Measurements from ENCODE around the gene ZNF217.
"Not testable (repeated sequence)": the region's sequence is repeated elsewhere in the genome, so short reads cannot be mapped to it uniquely, and the experiment has no call there.

The ZNF217 gene

GRCh38 chr20:53617791-53618489 lies 24.3 kb upstream of the ZNF217 start:
- Histone ChIP-seq H3K4me2 (ENCODE audit: low read length) (no peak overlapping the region), H3K4me1 (peaks cover 21% of the 10 kb centered on the region), H3K4me3 (ENCODE audit: low read depth, low read length) (no peak overlapping the region), H3K27ac (peak overlapping the region; percentile 25), H3K9ac (no peak overlapping the region), H3K9me3 (ENCODE audit: control insufficient read depth, low read length) (no peaks in the 10 kb centered on the region), H2AFZ (peak overlapping the region; percentile 17), H3K79me2 (no peaks in the 10 kb centered on the region), H3K27me3 (ENCODE audit: control insufficient read depth, insufficient read depth, low read length) (no peaks in the 10 kb centered on the region), H3K36me3 (ENCODE audit: control insufficient read depth, insufficient read depth, low read length) (no peaks in the 10 kb centered on the region)
- no peak for TF ChIP-seq CTCF (IDR thresholded peaks at IDR 0.05)

GRCh38 chr20:53616489-53616888 lies 22.9 kb upstream of the ZNF217 start:
- not testable (repeated sequence) for H2AFZ ChIP-seq; H3K9me3 ChIP-seq (ENCODE audit: control insufficient read depth, low read length); H3K79me2 ChIP-seq; H3K4me3 ChIP-seq (ENCODE audit: low read depth, low read length); H3K4me1 ChIP-seq; H3K4me2 ChIP-seq (ENCODE audit: low read length); H3K36me3 ChIP-seq (ENCODE audit: control insufficient read depth, insufficient read depth, low read length); H3K27ac ChIP-seq; H3K9ac ChIP-seq; H3K27me3 ChIP-seq (ENCODE audit: control insufficient read depth, insufficient read depth, low read length)

GRCh38 chr20:53613748-53614147 lies 20.1 kb upstream of the ZNF217 start:
- Histone ChIP-seq H3K79me2 (no peaks in the 10 kb centered on the region), H3K27ac (no peak overlapping the region), H3K9ac (no peak overlapping the region), H3K9me3 (ENCODE audit: control insufficient read depth, low read length) (no peaks in the 10 kb centered on the region), H3K36me3 (ENCODE audit: control insufficient read depth, insufficient read depth, low read length) (no peaks in the 10 kb centered on the region), H3K4me3 (ENCODE audit: low read depth, low read length) (no peak overlapping the region), H3K4me2 (ENCODE audit: low read length) (no peak overlapping the region), H2AFZ (peak overlapping the region; percentile 81), H3K27me3 (ENCODE audit: control insufficient read depth, insufficient read depth, low read length) (no peaks in the 10 kb centered on the region), H3K4me1 (peaks cover 18% of the 10 kb centered on the region)
- TF ChIP-seq CTCF (IDR thresholded peaks at IDR 0.05) = no peak

- H3K9me3 ChIP-seq (ENCODE audit: control insufficient read depth, low read length); H3K27ac ChIP-seq; H3K4me3 ChIP-seq (ENCODE audit: low read depth, low read length); H2AFZ ChIP-seq; H3K79me2 ChIP-seq; H3K9ac ChIP-seq; H3K27me3 ChIP-seq (ENCODE audit: control insufficient read depth, insufficient read depth, low read length); H3K4me2 ChIP-seq (ENCODE audit: low read length); H3K36me3 ChIP-seq (ENCODE audit: control insufficient read depth, insufficient read depth, low read length): not testable (repeated sequence)
- peaks cover 16% of the 10 kb centered on the region for H3K4me1 ChIP-seq
Measured at GRCh38 chr20:53612289-53612688, 18.6 kb upstream of the ZNF217 start.

GRCh38 chr20:53611449-53611894 lies 17.8 kb upstream of the ZNF217 start:
- Histone ChIP-seq H3K79me2 (no peaks in the 10 kb centered on the region), H3K4me2 (ENCODE audit: low read length) (peak overlapping the region; percentile 61), H3K36me3 (ENCODE audit: control insufficient read depth, insufficient read depth, low read length) (no peaks in the 10 kb centered on the region), H3K9ac (no peak overlapping the region), H3K4me3 (ENCODE audit: low read depth, low read length) (no peak overlapping the region), H3K27ac (peak overlapping the region; percentile 64), H3K4me1 (peaks cover 16% of the 10 kb centered on the region), H2AFZ (peak overlapping the region; percentile 63), H3K9me3 (ENCODE audit: control insufficient read depth, low read length) (no peaks in the 10 kb centered on the region), H3K27me3 (ENCODE audit: control insufficient read depth, insufficient read depth, low read length) (no peaks in the 10 kb centered on the region)
- TF ChIP-seq CTCF (IDR thresholded peaks at IDR 0.05) = no peak
